ENCODE data around the gene EPHB1. TPM values are rescaled to one million over a fixed set of nuclear protein-coding genes. Genes with fewer than 3 reads are reported as not detected.

EPHB1 gene
- total RNA-seq, 1 donor from 2014 or later, result 0.53 TPM

DNA sequence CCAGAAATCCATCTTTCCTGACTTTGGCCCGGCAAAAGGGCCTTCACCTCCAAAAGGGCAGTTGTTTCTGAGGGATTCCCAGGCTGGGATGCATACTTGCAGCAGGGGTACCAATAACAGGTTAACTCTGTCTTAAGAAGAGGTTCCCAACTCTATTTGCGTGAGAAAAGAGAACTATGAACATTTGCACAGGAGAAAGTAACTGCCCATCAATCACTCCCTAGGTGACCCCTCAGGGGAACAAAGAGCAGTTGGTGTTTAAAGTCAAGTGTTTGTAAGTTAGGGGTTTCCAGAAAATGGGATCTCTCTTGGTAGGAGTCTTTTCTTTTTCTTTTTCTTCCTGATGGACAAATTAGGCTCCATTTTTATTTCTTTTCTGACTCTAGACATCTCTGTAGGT lies 97.3 kb downstream of the EPHB1 start:
- Histone ChIP-seq H3K27me3 (no peaks in the 10 kb centered on the region), H3K36me3 (no peaks in the 10 kb centered on the region), H3K9me3 (no peaks in the 10 kb centered on the region), H3K4me3 (no peak overlapping the region), H3K4me1 (no peaks in the 10 kb centered on the region), H3K27ac (no peak overlapping the region)
- TF ChIP-seq, protein P1, sequence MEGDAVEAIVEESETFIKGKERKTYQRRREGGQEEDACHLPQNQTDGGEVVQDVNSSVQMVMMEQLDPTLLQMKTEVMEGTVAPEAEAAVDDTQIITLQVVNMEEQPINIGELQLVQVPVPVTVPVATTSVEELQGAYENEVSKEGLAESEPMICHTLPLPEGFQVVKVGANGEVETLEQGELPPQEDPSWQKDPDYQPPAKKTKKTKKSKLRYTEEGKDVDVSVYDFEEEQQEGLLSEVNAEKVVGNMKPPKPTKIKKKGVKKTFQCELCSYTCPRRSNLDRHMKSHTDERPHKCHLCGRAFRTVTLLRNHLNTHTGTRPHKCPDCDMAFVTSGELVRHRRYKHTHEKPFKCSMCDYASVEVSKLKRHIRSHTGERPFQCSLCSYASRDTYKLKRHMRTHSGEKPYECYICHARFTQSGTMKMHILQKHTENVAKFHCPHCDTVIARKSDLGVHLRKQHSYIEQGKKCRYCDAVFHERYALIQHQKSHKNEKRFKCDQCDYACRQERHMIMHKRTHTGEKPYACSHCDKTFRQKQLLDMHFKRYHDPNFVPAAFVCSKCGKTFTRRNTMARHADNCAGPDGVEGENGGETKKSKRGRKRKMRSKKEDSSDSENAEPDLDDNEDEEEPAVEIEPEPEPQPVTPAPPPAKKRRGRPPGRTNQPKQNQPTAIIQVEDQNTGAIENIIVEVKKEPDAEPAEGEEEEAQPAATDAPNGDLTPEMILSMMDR (IDR thresholded peaks at IDR 0.05), result no peak
- intact Hi-C loops (cut with DNase I), result no loop called here
- DNase-seq (ENCODE audit: low spot score in 2 of 2), result no peak

DNA sequence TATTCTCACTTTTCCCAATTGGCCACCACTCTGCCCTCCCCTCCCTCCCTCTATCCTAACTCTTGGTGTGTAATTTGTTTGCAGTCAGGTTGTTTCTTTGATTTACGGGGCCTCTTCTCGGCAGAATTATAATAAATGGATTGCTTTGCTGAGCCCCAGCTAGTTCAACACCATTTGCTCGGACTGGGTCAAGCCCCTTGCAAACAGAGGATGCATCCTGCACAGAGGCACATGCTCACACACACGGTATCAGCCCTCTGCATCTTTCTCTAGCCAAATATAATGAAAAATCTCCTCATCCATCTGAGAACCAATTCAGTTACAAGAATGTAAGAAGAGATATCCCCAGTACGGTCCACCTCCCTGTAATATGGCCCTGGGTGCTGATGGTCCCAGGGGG lies 97.7 kb downstream of the EPHB1 start:
- H3K36me3 ChIP-seq, result no peaks in the 10 kb centered on the region
- DNase-seq (ENCODE audit: low spot score in 2 of 2), result no peak
- H3K27me3 ChIP-seq, result no peaks in the 10 kb centered on the region
- no peak overlapping the region for H3K4me3 ChIP-seq
- H3K4me1 ChIP-seq, result no peaks in the 10 kb centered on the region
- H3K9me3 ChIP-seq, result no peaks in the 10 kb centered on the region
- H3K27ac ChIP-seq, result no peak overlapping the region
- TF ChIP-seq, protein P1 (IDR thresholded peaks at IDR 0.05), result no peak
- intact Hi-C loops (cut with DNase I), result no loop called here

DNA sequence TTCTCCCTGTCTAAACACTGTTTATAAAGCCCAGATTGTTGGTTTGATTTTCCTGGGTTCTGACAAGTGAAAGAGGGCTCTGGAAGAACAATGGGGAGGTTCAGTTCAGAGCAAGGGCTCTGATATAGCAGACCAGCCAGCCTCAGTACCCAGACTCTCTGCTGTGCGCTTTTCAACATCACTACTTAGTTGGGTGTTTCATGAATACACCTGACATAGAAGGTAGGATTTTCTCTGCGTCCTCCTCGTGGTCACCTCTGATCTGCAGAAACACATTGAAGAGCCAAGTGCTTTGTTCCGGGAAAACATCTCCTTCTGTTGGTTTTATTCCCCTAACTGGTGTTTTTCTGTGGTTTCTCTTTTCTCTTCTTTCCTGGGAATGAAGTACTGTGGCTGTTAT lies 99.5 kb downstream of the EPHB1 start:
- Histone ChIP-seq H3K36me3 (no peaks in the 10 kb centered on the region), H3K27me3 (no peaks in the 10 kb centered on the region), H3K4me1 (no peaks in the 10 kb centered on the region), H3K9me3 (no peaks in the 10 kb centered on the region), H3K27ac (no peak overlapping the region), H3K4me3 (no peak overlapping the region)
- no peak for DNase-seq (ENCODE audit: low spot score in 2 of 2)
- intact Hi-C loops (cut with DNase I), result no loop called here
- TF ChIP-seq, protein P1 (IDR thresholded peaks at IDR 0.05), result no peak

DNA sequence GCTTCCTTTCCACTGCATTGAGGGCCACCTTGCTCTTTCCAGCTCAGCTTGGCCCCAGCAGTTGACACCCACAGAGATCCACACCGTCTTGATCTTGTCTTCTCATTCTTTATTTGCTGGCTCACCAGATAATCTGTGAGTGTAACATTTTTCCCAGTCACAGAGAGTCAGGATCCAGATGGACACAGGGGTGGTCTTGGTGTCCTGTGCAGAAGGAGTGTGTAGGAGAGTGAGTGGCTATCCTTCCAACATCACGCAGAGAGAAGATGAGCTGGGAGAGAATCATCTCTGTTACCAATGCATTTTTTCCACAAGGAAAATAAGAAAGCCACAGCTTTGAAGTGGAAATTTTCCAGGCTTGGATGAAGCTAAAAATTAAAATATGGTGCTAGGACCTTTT lies 100.1 kb downstream of the EPHB1 start:
- TF ChIP-seq, protein P1 (IDR thresholded peaks at IDR 0.05), result no peak
- Histone ChIP-seq H3K27ac (no peak overlapping the region), H3K4me3 (no peak overlapping the region), H3K4me1 (no peaks in the 10 kb centered on the region), H3K36me3 (no peaks in the 10 kb centered on the region), H3K27me3 (no peaks in the 10 kb centered on the region), H3K9me3 (no peaks in the 10 kb centered on the region)
- DNase-seq (ENCODE audit: low spot score in 2 of 2), result no peak
- intact Hi-C loops (cut with DNase I), result no loop called here

DNA sequence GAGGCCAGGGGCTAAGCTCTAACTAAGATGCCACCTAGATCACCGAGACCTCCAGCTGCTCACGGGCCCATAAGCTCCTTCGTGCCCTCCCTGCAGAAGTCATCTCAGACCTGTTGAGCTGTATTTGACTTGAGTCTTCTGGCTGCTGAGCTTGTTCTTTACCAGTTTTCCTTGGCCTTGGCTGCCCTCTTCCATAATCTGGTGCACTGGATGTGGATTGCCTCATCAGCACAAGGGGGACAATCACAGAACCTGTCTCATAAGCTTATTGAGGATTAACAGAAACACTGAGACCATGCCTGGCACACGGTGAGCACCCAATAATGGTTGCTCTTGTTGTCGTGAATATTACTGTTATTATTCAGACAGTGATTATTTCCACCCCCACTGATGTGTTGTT lies 101.1 kb downstream of the EPHB1 start:
- no peaks in the 10 kb centered on the region for H3K36me3 ChIP-seq
- intact Hi-C loops (cut with DNase I), result no loop called here
- no peak overlapping the region for H3K4me3 ChIP-seq
- H3K27me3 ChIP-seq, result no peaks in the 10 kb centered on the region
- DNase-seq (ENCODE audit: low spot score in 2 of 2), result no peak
- TF ChIP-seq, protein P1 (IDR thresholded peaks at IDR 0.05), result no peak
- H3K9me3 ChIP-seq, result no peaks in the 10 kb centered on the region
- H3K4me1 ChIP-seq, result no peaks in the 10 kb centered on the region
- no peak overlapping the region for H3K27ac ChIP-seq

DNA sequence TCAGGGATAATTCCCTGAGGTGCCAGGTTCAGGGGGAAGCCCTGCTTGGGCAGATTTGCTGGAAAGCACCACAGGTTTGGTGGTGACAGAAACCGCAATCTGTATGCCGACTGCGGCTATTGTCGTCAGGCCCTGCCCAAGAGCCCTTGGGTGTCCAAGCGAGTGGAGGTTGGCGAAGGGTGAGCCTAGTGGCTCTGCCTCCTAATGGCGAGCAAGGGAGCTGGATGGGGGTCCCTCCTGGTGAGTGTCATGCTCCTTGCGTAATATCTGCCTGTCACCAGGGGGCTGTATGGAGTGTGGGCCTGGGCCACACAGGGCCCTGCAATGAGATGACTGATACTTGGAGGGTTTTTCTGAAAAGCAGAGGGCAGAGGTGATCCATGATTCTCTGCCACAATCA lies 101.6 kb downstream of the EPHB1 start:
- TF ChIP-seq, protein P1 (IDR thresholded peaks at IDR 0.05), result no peak
- Histone ChIP-seq H3K36me3 (no peaks in the 10 kb centered on the region), H3K27ac (no peak overlapping the region), H3K4me1 (no peaks in the 10 kb centered on the region), H3K27me3 (no peaks in the 10 kb centered on the region), H3K9me3 (no peaks in the 10 kb centered on the region), H3K4me3 (no peak overlapping the region)
- no peak for DNase-seq (ENCODE audit: low spot score in 2 of 2)
- intact Hi-C loops (cut with DNase I), result no loop called here

All from ascending aorta (tissue), 2 donors.